Panc1 (cell line): ENCODE results near the gene AATF.

ENCODE experiments used
- CTCF ChIP-seq: fragments of 450-650 bp; IDR thresholded peaks from 2 replicates; pipeline ENCODE4 v1.5.1; 2017; ENCODE audit warnings: mild to moderate bottlenecking
- POLR2AphosphoS5 ChIP-seq: IDR thresholded peaks from 2 replicates; pipeline ENCODE4 v1.6.1; 2012; ENCODE audit warnings: mild to moderate bottlenecking, low read depth, low read length, moderate library complexity
- REST ChIP-seq, 2 experiments: IDR thresholded peaks; 2 replicates each; pipeline ENCODE4 v1.6.1; 2011 to 2012; ENCODE audit warnings: low read depth in 2 of 2, control low read depth in 1 of 2, low read length in 1 of 2, mild to moderate bottlenecking in 1 of 2, moderate library complexity in 1 of 2; ENCODE audit not compliant: insufficient read depth in 1 of 2
- SIN3A ChIP-seq: IDR thresholded peaks from 2 replicates; pipeline ENCODE4 v1.6.1; 2012; ENCODE audit warnings: low read depth, mild to moderate bottlenecking, low read length, moderate library complexity, borderline replicate concordance; ENCODE audit not compliant: insufficient read depth
- TCF7L2 ChIP-seq: IDR thresholded peaks from 2 replicates; pipeline ENCODE4 v1.6.1; 2011; ENCODE audit warnings: mild to moderate bottlenecking, low read depth, low read length, inconsistent platforms

GRCh38 chr17:37092071-37092470 is 143.3 kb downstream of the AATF start:
- TF ChIP-seq TCF7L2 = no peak
- TF ChIP-seq CTCF = no peak
- TF ChIP-seq REST (IDR thresholded peaks at IDR 0.05; ENCODE audit: insufficient read depth in 1 of 2, low read depth in 2 of 2, low read length in 1 of 2) = no peak
- no peak for TF ChIP-seq SIN3A
- TF ChIP-seq POLR2AphosphoS5 = no peak
